GM11168 (cell line): ENCODE data around the gene EBF4.
"Not testable (repeated sequence)": the region's sequence is repeated elsewhere in the genome, so short reads cannot be mapped to it uniquely, and the experiment has no call there.

Source experiments
- in situ Hi-C: fragments of 300-500 bp; cut with MboI; formaldehyde crosslinking; loops from one replicate; pipeline ENCODE4 v1.12.0; 2022; ENCODE audit warnings: low sequenced_read_pairs; ENCODE audit not compliant: unreplicated experiment

Gene EBF4

GRCh38 chr20:2671977-2672376 lies 20.6 kb upstream of the EBF4 start:
- in situ Hi-C loops = no loop called here

GRCh38 chr20:2672446-2672845 lies 20.1 kb upstream of the EBF4 start:
- in situ Hi-C loops = no loop called here

- in situ Hi-C loops = no loop called here
These were observed 19.1 kb upstream of the EBF4 start for GRCh38 chr20:2673453-2673852.

GRCh38 chr20:2680046-2680445 lies 12.5 kb upstream of the EBF4 start:
- in situ Hi-C loops = no loop called here

- in situ Hi-C loops = not testable (repeated sequence)
These were observed 10.5 kb upstream of the EBF4 start for GRCh38 chr20:2682040-2682439.

- in situ Hi-C loops = not testable (repeated sequence)
These were observed 7.8 kb upstream of the EBF4 start for GRCh38 chr20:2684817-2685216.

- in situ Hi-C loops = no loop called here
These were observed 5.1 kb upstream of the EBF4 start for GRCh38 chr20:2687514-2687913.

- in situ Hi-C loops = no loop called here
These were observed 4.5 kb upstream of the EBF4 start for GRCh38 chr20:2688041-2688591.

- in situ Hi-C loops = no loop called here
These were observed 2.4 kb upstream of the EBF4 start for GRCh38 chr20:2690213-2690612.

GRCh38 chr20:2690718-2691117 lies 1.9 kb upstream of the EBF4 start:
- in situ Hi-C loops = no loop called here

GRCh38 chr20:2691127-2691526 lies 1.5 kb upstream of the EBF4 start:
- in situ Hi-C loops = no loop called here

- in situ Hi-C loops = no loop called here
These were observed 931 bp upstream of the EBF4 start for GRCh38 chr20:2691663-2692035.

GRCh38 chr20:2692886-2693285 lies 306 bp downstream of the EBF4 start:
- in situ Hi-C loops = no loop called here

- in situ Hi-C loops = no loop called here
These were observed 867 bp downstream of the EBF4 start for GRCh38 chr20:2693286-2694007.

- in situ Hi-C loops = no loop called here
These were observed 1.5 kb downstream of the EBF4 start for GRCh38 chr20:2694008-2694471.

GRCh38 chr20:2694519-2694918 lies 1.9 kb downstream of the EBF4 start:
- in situ Hi-C loops = no loop called here

- in situ Hi-C loops = no loop called here
These were observed 2.8 kb downstream of the EBF4 start for GRCh38 chr20:2695206-2695983.

GRCh38 chr20:2695984-2696525 lies 3.5 kb downstream of the EBF4 start:
- in situ Hi-C loops = not testable (repeated sequence)

GRCh38 chr20:2696646-2697045 lies 4.1 kb downstream of the EBF4 start:
- in situ Hi-C loops = no loop called here

GRCh38 chr20:2697768-2698167 lies 5.2 kb downstream of the EBF4 start:
- in situ Hi-C loops = no loop called here

GRCh38 chr20:2698186-2698817 lies 5.7 kb downstream of the EBF4 start:
- in situ Hi-C loops = no loop called here
